ENCODE data around the gene PML. TPM values are rescaled to one million over a fixed set of nuclear protein-coding genes. Genes with fewer than 3 reads are reported as not detected.

Gene PML
- total and polyA plus RNA-seq, 8 donors, result 16.0 to 170 (median 30.7) TPM

- Histone ChIP-seq H3K27me3 (peaks cover 0 to 3% (median 0%) of the 10 kb centered on the region in 3 donors), H3K4me1 (peaks cover 21 to 53% (median 32%) of the 10 kb centered on the region in 4 donors), H3K27ac (no peak overlapping the region), H3K9me3 (no peaks in the 10 kb centered on the region), H3K36me3 (peaks cover 0 to 8% (median 0%) of the 10 kb centered on the region in 4 donors), H3K4me3 (no peak overlapping the region)
- 79 to 93% (median 88%) methylated on average over 4 of the region's 4 CpGs for WGBS, 5 donors
- TF ChIP-seq EP300 (IDR thresholded peaks at IDR 0.05), result no peak
- no peak for TF ChIP-seq CTCF (IDR thresholded peaks at IDR 0.05)
- no peak for TF ChIP-seq POLR2AphosphoS5 (IDR thresholded peaks at IDR 0.05)
- no peak for TF ChIP-seq POLR2A (IDR thresholded peaks at IDR 0.05)
- intact Hi-C loops (cut with DNase I; ENCODE audit: low total_unique reads), result no loop called here
- no peak for DNase-seq
These were observed 39.2 kb upstream of the PML start for GRCh38 chr15:73955326-73955725.

GRCh38 chr15:73955861-73956742, 38.4 kb upstream of the PML start:
- Histone ChIP-seq H3K4me3 (no peak overlapping the region), H3K27ac (peak overlapping the region in 3 of 5 donors; percentile 16 to 52 (median 29)), H3K36me3 (peaks cover 0 to 8% (median 0%) of the 10 kb centered on the region in 4 donors), H3K4me1 (peaks cover 16 to 45% (median 28%) of the 10 kb centered on the region in 4 donors), H3K9me3 (no peaks in the 10 kb centered on the region), H3K27me3 (peaks cover 0 to 3% (median 0%) of the 10 kb centered on the region in 3 donors)
- intact Hi-C loops (cut with DNase I; ENCODE audit: low total_unique reads), result no loop called here
- TF ChIP-seq EP300 (IDR thresholded peaks at IDR 0.05) (no peak), POLR2A (IDR thresholded peaks at IDR 0.05) (no peak), CTCF (IDR thresholded peaks at IDR 0.05) (no peak), POLR2AphosphoS5 (IDR thresholded peaks at IDR 0.05) (no peak)
- WGBS, 5 donors, result 77 to 88% (median 85%) methylated on average over 11 to 12 of the region's 12 CpGs
- no peak for DNase-seq

- DNase-seq, result peak in 1 of 2 donors; percentile 57
- peaks cover 0 to 3% (median 0%) of the 10 kb centered on the region in 3 donors for H3K27me3 ChIP-seq
- TF ChIP-seq EP300 (IDR thresholded peaks at IDR 0.05) (no peak), POLR2A (IDR thresholded peaks at IDR 0.05) (no peak), POLR2AphosphoS5 (IDR thresholded peaks at IDR 0.05) (peak in 2 of 3 donors; percentile 15 to 69), CTCF (IDR thresholded peaks at IDR 0.05) (no peak)
- H3K9me3 ChIP-seq, result no peaks in the 10 kb centered on the region
- 10 to 34% (median 24%) methylated on average over 9 of the region's 9 CpGs for WGBS, 5 donors
- H3K36me3 ChIP-seq, result peaks cover 0 to 8% (median 0%) of the 10 kb centered on the region in 4 donors
- no peak overlapping the region for H3K4me3 ChIP-seq
- peaks cover 9 to 39% (median 23%) of the 10 kb centered on the region in 4 donors for H3K4me1 ChIP-seq
- peak overlapping the region in 3 of 5 donors; percentile 16 to 52 (median 29) for H3K27ac ChIP-seq
- intact Hi-C loops (cut with DNase I; ENCODE audit: low total_unique reads), result no loop called here
These were observed 37.8 kb upstream of the PML start for GRCh38 chr15:73956743-73957135.

- Histone ChIP-seq H3K27ac (peak overlapping the region in 1 of 5 donors; percentile 16), H3K4me3 (no peak overlapping the region), H3K36me3 (peaks cover 0 to 4% (median 0%) of the 10 kb centered on the region in 4 donors), H3K27me3 (peaks cover 0 to 3% (median 0%) of the 10 kb centered on the region in 3 donors), H3K4me1 (peaks cover 4 to 34% (median 18%) of the 10 kb centered on the region in 4 donors), H3K9me3 (no peaks in the 10 kb centered on the region)
- no peak for DNase-seq
- no peak for TF ChIP-seq CTCF (IDR thresholded peaks at IDR 0.05)
- TF ChIP-seq EP300 (IDR thresholded peaks at IDR 0.05), result no peak
- TF ChIP-seq POLR2A (IDR thresholded peaks at IDR 0.05), result no peak
- intact Hi-C loops (cut with DNase I; ENCODE audit: low total_unique reads), result no loop called here
- 75 to 80% (median 77%) methylated on average over 8 of the region's 8 CpGs for WGBS, 5 donors
These were observed 37.2 kb upstream of the PML start for GRCh38 chr15:73957276-73957675.

All from stomach (tissue), 9 donors.